Left cardiac atrium (tissue), 4 donors: Measurements from ENCODE around the gene BSND. TPM values are rescaled to one million over a fixed set of nuclear protein-coding genes. Genes with fewer than 3 reads are reported as not detected.
"Not testable (repeated sequence)": the region's sequence is repeated elsewhere in the genome, so short reads cannot be mapped to it uniquely, and the experiment has no call there.

Source experiments
- ATAC-seq, 2 donors: fragments of 200-7000 bp; cut with Tn5 transposase; one replicate each; pipeline ENCODE4 v1.9.1; 2020; ENCODE audit warnings: mild to moderate bottlenecking in 2 of 2, moderate library complexity in 2 of 2
- DNase-seq: peaks from one replicate; pipeline ENCODE4 v3.0.0-alpha.2; 2020
- intact Hi-C, 2 donors: fragments of 100-400 bp; cut with DNase I; formaldehyde crosslinking; loops; one replicate each; pipeline versions ENCODE4 v1.14.1 to v1.15.1; 2022 to 2023
- long read RNA-seq: library from polyadenylated mRNA; unstranded; transcript quantifications from one replicate; pipeline ENCODE4 v2.0.0, GENCODE V29; 2021
- total RNA-seq, 2 donors: library from RNA; stranded (reverse); fragmentation: NEBNext Ultra II Directional; extraction: Animal tissue kit (Norgen Biotek cat#: 25700); gene quantifications; one replicate each; pipeline ENCODE4 v1.2.1, GENCODE V29; 2021
- donor health status: DM: no; HTN: yes; CAD: no.
- donor health status: DM: no; HTN: yes; CAD: no; lungs with severe emphysema.
- donor health status: DM: yes; HTN: yes; CAD: no.
- donor health status: Dilated cardiomyopathy.

BSND gene
- total RNA-seq: not detected
- long read RNA-seq: 0 reads

DNA sequence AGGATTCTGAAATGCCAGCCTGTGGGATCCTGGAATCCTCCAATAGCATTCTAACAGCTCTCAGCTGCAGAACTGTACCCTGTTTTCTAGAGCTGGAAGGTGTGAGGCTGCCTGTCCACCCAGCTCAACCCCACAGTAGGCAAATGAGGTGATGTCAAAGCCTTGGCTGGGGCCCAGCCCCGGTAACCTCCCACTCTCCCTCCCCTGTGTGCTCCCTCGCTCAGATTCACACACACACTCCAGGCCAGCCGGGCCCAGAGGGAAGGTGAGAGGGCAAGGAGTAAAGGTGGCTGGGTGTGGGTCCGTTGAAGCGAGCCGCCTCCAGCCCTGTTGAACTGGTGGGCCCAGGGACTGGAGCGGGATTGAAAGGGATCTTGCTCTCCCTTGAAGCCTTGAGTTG lies at the start of gene BSND:
TSS of gene BSND (plus strand) at position 257 of the 400 bp plus-strand sequence. CDS start 254 bp downstream, outside the sequence.
- DNase-seq (no peak), ATAC-seq (peak in 1 of 2 donors; percentile 67)
- intact Hi-C loops: no loop called here

DNA sequence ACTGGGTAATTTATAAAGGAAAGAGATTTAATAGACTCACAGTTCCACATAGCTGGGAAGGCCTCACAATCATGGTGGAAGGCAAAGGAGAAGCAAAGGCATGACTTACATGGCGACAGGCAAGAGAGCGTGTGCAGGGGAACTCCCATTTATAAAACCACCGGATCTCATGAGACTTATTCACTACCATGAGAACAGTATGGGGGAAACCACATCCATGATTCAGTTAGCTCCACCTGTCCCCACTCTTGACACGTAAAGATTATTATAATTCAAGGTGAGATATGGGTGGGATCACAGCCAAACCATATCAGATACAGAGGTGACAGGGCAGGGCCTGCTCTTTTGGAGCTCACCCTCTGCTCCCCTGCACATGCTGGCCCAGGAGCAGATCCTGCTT lies 49.7 kb upstream of the BSND start:
- DNase-seq (no peak), ATAC-seq (no peak)
- intact Hi-C loops: loop anchor here (5.0 to 10.0 kb wide), 2 partner anchors 43 to 64 kb away; partner anchors contain the start of gene DHCR24 (in 1 of the 2)

GRCh38 chr1:54950006-54950368 lies 48.7 kb upstream of the BSND start:
- intact Hi-C loops: loop anchor here in 1 of 2 donors (2.0 kb wide), 1 partner anchor 73 kb away; no protein-coding TSS in a partner anchor
- peak; percentile 22 to 49 for ATAC-seq
- peak; percentile 27 for DNase-seq

- DNase-seq: peak; percentile 74
- peak; percentile 83 to 88 for ATAC-seq
- intact Hi-C loops: loop anchor here in 1 of 2 donors (2.0 kb wide), 1 partner anchor 72 kb away; no protein-coding TSS in a partner anchor
Measured at GRCh38 chr1:54950369-54951163, 48.2 kb upstream of the BSND start.

DNA sequence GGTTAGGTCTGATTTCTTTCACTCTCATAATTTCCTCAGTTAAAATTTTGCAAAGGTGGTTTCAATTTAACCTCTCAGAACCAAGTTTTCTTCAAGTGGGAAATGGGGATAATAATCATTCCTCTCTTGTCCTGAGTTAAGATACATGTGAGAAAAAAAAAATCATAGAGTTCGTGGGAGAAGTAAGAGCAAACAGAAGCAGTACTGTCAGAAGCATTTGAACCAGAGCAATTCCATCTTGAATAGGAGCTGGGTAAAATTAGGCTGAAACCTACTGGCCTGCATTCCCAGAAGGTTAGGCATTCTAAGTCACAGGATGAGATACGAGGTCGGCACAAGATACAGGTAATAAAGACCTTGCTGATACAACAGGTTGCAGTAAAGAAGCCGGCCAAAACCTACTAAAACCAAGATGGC lies 46.9 kb upstream of the BSND start:
- intact Hi-C loops: loop anchor here in 1 of 2 donors (2.0 kb wide), 1 partner anchor 71 kb away; no protein-coding TSS in a partner anchor
- DNase-seq: no peak

DNA sequence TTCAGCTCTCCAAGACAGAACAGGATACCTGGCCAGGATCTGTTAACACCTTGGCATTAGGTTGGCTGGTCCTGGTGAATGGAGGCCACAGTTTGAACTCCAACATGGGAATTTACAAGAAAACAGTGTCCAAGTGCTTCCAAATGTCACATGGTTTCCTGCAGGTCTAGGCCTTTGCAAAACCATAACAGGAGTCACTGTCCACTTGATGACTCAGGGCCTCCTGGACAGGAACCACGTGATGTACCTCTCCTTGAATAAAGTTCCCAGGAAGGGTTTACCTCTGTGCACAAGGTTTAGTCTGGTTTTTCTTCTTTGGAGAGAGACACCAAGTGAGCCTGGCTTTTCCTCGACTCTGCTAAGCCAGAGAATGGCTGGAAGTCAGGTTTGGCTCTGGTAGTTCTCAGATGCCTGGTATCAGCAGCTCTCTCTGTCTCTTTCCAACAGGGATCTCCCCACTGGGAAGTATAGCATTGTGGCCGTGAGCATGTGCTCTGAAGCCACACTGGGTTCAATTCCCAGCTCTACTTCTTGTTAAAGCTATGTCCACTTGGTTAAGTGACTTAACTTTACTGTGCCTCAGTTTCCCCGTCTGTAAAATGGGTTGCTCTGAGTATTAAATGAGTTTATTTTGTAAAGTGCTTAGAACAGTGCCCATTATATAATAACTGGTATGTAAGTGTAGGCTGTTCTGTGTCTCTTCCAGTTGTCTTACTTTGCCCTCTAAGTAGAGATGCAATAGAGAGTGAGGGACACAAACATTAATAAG lies 45.6 kb upstream of the BSND start:
- intact Hi-C loops: no loop called here

More for the DNA sequence above, 46.9 kb upstream of the BSND start:
- ATAC-seq: no peak

GRCh38 chr1:54953846-54954245 lies 44.9 kb upstream of the BSND start:
- ATAC-seq: no peak
- intact Hi-C loops: loop anchor here in 1 of 2 donors (2.0 kb wide), 1 partner anchor 43 kb away; no protein-coding TSS in a partner anchor

More for the DNA sequence above, 45.6 kb upstream of the BSND start:
- ATAC-seq (no peak), DNase-seq (no peak)

GRCh38 chr1:54955359-54955758 lies 43.4 kb upstream of the BSND start:
- DNase-seq (no peak), ATAC-seq (no peak)
- intact Hi-C loops: loop anchor here in 1 of 2 donors (2.0 kb wide), 1 partner anchor 41 kb away; no protein-coding TSS in a partner anchor

More at GRCh38 chr1:54953846-54954245, 44.9 kb upstream of the BSND start:
- DNase-seq: no peak

DNA sequence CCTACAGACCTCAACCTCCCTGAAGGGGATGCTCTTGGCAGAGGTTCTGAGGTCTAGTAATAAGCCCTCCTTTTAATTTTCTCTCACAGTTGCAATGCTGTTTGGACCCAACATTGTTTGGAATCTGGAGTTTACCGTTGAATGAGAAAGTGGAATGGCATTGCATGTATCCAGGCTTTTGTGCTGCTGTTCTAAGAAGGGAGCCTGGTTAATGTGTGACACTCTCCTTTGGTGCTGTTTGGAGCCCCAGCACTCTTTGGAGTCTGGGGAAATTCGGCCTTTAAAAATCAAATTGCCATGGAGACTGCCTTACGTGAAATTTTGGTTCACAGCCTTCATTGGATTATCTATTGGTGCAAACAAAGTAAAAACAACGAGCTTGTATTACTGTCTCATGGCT lies 42.0 kb upstream of the BSND start:
- DNase-seq: no peak
- intact Hi-C loops: no loop called here
- ATAC-seq: no peak

DNA sequence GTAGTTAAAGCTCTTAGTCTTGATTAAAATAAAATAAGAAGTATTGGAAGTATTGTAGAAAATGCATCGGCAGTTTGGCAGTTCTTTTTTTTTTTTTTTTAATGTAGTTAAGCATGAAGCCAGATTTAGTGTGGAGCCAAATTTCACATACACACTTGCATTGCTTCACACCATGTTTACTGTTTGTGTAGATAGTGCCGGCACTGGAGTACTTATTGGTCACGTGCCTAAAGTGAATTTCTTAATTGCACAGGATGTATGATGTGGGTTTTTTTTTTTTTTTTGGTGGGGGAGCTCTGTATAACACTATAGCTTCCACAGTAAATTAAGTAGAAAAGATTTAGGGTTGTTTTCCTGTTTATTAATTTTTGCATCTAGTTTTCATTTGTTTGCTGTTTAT lies 39.5 kb upstream of the BSND start:
- no peak for DNase-seq
- ATAC-seq: no peak
- intact Hi-C loops: no loop called here

DNA sequence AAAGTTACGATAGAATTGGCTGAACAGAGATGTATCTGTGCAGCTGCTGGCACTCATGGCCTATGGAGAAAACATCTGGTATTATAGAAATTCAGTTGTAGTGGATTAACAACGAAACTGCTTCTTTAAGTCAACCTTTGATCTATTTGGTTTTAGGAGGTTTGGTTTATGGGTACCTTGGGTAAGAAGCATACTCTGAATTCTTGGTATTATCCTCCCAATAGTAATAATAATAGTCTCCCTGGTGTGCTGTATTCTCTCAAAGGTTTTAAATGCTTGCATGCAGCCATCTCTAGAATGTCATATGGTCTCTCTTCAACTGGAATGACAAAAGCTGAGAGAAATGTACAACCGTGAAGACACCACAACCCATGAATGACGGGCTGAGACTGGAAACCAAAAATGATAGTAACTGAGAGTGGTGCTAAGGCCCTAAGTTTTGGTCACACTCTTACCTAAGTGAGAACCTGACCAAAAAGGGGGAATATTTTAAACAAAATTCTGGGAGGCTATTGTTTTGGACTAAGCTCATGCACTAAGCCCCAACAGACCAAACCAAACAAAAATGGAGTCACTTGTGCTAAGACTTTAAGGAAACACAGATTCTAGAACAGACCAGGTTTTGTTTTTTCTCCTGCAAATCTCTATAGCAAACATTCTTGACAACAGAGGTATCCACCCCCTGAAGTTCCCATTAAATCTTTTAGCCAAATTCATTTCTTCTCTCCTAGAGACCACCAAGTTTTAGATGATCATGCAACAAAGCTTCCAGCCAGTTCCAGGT lies 35.9 kb upstream of the BSND start:
- intact Hi-C loops: no loop called here
- ATAC-seq (no peak), DNase-seq (no peak)

DNA sequence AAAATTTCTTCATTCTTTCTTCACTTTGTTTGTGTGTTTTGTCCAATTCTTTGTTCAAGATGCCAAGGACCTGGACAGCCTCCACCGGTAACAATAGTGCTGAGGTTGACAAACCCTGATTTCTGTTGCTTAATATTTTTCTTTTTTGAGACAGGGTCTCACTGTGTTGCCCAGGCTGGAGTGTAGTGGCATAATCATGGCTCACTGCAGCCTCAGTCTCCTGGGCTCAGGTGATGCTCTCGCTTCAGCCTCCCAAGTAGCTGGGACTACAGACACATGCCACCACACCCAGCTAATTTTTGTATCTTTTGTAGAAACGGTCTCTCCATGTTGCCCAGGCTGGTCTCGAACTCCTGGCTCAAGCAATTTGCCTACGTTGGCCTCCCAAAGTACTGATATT lies 34.9 kb upstream of the BSND start:
- ATAC-seq, DNase-seq, intact Hi-C loops: not testable (repeated sequence)

GRCh38 chr1:54965624-54966340 lies 33.0 kb upstream of the BSND start:
- DNase-seq (peak; percentile 69), ATAC-seq (peak in 1 of 2 donors; percentile 77)
- intact Hi-C loops: no loop called here

DNA sequence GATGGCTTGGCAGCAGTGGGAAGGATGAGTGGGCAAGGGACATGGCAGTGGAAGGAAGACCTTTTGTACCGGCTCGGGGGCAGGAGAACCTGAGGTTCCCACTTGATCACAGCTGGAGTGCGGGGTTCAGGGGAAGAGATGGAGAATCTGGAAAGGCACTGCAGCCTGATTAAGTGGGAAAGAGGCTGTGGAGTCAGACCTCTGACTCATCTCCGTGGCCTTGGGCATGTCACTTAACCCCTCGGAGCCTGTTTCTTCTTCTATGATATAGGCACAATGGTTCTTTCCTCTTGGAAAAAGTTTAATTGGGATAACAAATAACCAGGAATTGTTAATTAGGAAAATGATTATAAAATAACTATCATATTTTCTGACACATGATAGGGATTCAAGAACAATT lies 31.4 kb upstream of the BSND start:
- DNase-seq (no peak), ATAC-seq (no peak)
- intact Hi-C loops: no loop called here

DNA sequence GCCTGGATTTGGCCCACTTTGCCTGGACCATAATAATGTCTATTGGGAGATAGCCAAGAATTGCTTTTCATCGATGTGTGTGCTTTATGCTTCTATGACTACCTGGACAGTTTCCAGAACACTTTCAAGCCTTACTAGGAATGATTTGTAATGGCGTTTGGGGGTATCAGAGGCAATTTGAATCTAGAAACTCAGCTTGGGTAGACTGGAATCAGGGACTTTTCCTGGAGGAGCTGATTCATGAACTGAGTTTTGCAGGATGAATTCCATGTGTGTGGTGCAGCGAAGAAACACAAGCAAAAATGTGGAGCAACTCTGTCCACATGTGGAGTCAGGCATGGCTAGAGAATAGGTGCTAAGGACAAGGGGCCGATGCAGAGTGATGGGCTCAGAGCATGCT lies 30.2 kb upstream of the BSND start:
- ATAC-seq (no peak), DNase-seq (no peak)
- intact Hi-C loops: no loop called here

DNA sequence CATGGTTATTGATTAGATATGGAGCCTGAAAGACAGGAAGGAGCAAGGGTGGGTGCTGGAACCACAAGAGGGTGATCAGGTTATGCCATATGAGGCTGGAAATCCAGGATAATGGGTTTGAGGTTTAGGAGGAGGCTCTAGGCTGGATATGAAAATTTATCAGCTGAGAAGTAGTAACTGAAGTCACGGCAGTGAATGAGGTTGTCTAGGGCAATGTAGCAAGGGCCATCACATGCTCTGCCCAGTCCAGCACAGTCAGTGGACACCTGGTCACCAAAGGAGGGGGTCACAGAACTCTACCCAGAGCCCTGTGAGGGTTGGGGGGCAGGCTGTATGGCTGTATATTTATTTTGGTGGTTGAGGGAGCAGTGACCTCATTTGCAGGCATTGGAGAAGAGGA lies 28.9 kb upstream of the BSND start:
- intact Hi-C loops: no loop called here
- ATAC-seq (no peak), DNase-seq (no peak)

- intact Hi-C loops: no loop called here
- ATAC-seq: no peak
- DNase-seq: no peak
Measured at GRCh38 chr1:54970901-54971300, 27.8 kb upstream of the BSND start.

DNA sequence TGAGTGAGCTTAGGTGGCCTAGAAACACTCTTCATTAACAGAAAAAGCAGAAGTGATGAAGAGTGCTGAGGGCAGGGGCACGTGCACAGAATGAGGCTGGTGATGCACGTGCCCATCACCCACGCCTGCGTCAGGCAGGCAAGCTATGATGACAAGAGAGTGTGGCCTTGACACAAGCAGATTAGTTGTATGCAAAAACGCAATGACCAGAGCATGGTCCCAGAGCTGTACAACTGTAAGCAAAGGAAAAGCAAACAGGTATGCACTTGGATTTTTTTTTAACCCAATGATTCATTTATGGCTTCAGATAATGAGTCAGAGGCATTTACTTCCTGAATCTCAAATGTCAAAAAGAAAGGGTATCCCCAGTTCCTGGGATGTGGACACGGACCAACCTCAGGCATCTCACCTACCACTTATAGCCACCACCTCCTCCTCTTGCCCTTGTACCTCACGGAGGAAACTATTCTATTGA lies 27.4 kb upstream of the BSND start:
- DNase-seq: no peak
- ATAC-seq: no peak
- intact Hi-C loops: no loop called here
